BJ (cell line): ENCODE results near the gene GALNT2. TPM values are rescaled to one million over a fixed set of nuclear protein-coding genes. Genes with fewer than 3 reads are reported as not detected.

Experiments
- CTCF ChIA-PET: fragments of 350-600 bp; formaldehyde crosslinking; extraction: SDS; loops from one replicate; lab custom pipeline; 2021; ENCODE audit warnings: antibody characterized with exemption, inconsistent platforms; lab: Yijun Ruan, JAX
- POLR2A ChIA-PET: fragments of 300-600 bp; sonication (Branson Sonifier 250); formaldehyde crosslinking; extraction: SDS; loops from one replicate; lab custom pipeline; 2021; ENCODE audit warnings: antibody characterized with exemption; lab: Charles Lee
- DNase-seq: peaks from one replicate; pipeline ENCODE4 v3.0.0-alpha.2; 2011; ENCODE audit warnings: low read depth
- H3K27me3 ChIP-seq: 2 replicates; pipeline ENCODE4 v1.6.0; 2011; ENCODE audit warnings: low read length; ENCODE audit not compliant: control insufficient read depth, insufficient read depth
- H3K36me3 ChIP-seq: 2 replicates; pipeline ENCODE4 v1.5.1; 2011; ENCODE audit warnings: low read length; ENCODE audit not compliant: control insufficient read depth, insufficient read depth
- H3K4me3 ChIP-seq: 2 replicates; pipeline ENCODE4 v1.5.1; 2011; ENCODE audit warnings: low read depth, mild to moderate bottlenecking, control low read depth, low read length
- CTCF ChIP-seq: IDR thresholded peaks from 2 replicates; pipeline ENCODE4 v1.5.1; 2011; ENCODE audit warnings: low read depth, mild to moderate bottlenecking, control low read depth, inconsistent platforms, low read length, moderate library complexity; ENCODE audit not compliant: insufficient read depth
- polyA plus RNA-seq: library from polyadenylated mRNA; depleted of rRNA; stranded (reverse); fragments of >200 nt; gene quantifications from 2 replicates; pipeline ENCODE4 v1.2.3, GENCODE V29; 2011

Gene GALNT2
- polyA plus RNA-seq, 1 experiment: 90.9 TPM

- no peak for TF ChIP-seq CTCF
- CTCF ChIA-PET: no interaction called here
- Histone ChIP-seq H3K36me3 (no peaks in the 10 kb centered on the region), H3K27me3 (peaks cover 2% of the 10 kb centered on the region; the same call in 1 of the 2 replicates), H3K4me3 (no peak overlapping the region)
- DNase-seq: no peak
- POLR2A ChIA-PET: no interaction called here
Measured at GRCh38 chr1:230317823-230318819, 251.1 kb downstream of the GALNT2 start.

GRCh38 chr1:230319014-230319747, 252.1 kb downstream of the GALNT2 start:
- ChIA-PET CTCF (no interaction called here), POLR2A (no interaction called here)
- TF ChIP-seq CTCF: no peak

GRCh38 chr1:230320804-230321203, 253.8 kb downstream of the GALNT2 start:
- H3K36me3 ChIP-seq: no peaks in the 10 kb centered on the region
- DNase-seq: no peak
- ChIA-PET POLR2A (no interaction called here), CTCF (interaction anchor here (1.6 kb wide), 1 partner anchor 11 kb away, joined by 7 read pairs; no protein-coding TSS in a partner anchor)
- no peak overlapping the region for H3K4me3 ChIP-seq
- no peaks in the 10 kb centered on the region for H3K27me3 ChIP-seq
- no peak for TF ChIP-seq CTCF

More at GRCh38 chr1:230319014-230319747, 252.1 kb downstream of the GALNT2 start:
- Histone ChIP-seq H3K27me3 (no peaks in the 10 kb centered on the region), H3K4me3 (no peak overlapping the region), H3K36me3 (no peaks in the 10 kb centered on the region)
- DNase-seq: no peak

GRCh38 chr1:230321341-230321740, 254.3 kb downstream of the GALNT2 start:
- Histone ChIP-seq H3K4me3 (no peak overlapping the region), H3K27me3 (no peaks in the 10 kb centered on the region), H3K36me3 (no peaks in the 10 kb centered on the region)
- POLR2A ChIA-PET: no interaction called here
- no peak for DNase-seq
- no peak for TF ChIP-seq CTCF
- CTCF ChIA-PET: interaction anchor here (1.6 kb wide), 1 partner anchor 11 kb away, joined by 7 read pairs; no protein-coding TSS in a partner anchor
